NCI-H146 treated with DMSO at 0.1 percent for 48 hours (cell line): Measurements from ENCODE around the gene RAPSN.

Source experiments
- DNase-seq: peaks from one replicate; lab custom pipeline; 2025; ENCODE audit not compliant: unreplicated experiment; lab: John Stamatoyannopoulos, UW

The RAPSN gene

GRCh38 chr11:47448566-47449427 is at the start of gene RAPSN:
Gene RAPSN (minus strand): TSS chr11:47449136. CDS start chr11:47448964, 172 bp downstream.
- DNase-seq, result no peak

- DNase-seq, result no peak
These were observed 49.2 kb upstream of the RAPSN start for GRCh38 chr11:47498149-47498548.

GRCh38 chr11:47496808-47497207 is 47.9 kb upstream of the RAPSN start:
- no peak for DNase-seq

GRCh38 chr11:47495856-47496217 is 46.9 kb upstream of the RAPSN start:
- DNase-seq, result no peak

GRCh38 chr11:47495011-47495855 is 46.3 kb upstream of the RAPSN start:
- no peak for DNase-seq

- DNase-seq, result no peak
These were observed 40.4 kb upstream of the RAPSN start for GRCh38 chr11:47489395-47489755.

GRCh38 chr11:47488674-47489394 is 39.9 kb upstream of the RAPSN start:
- no peak for DNase-seq

GRCh38 chr11:47488111-47488510 is 39.2 kb upstream of the RAPSN start:
- DNase-seq, result no peak

GRCh38 chr11:47487421-47487820 is 38.5 kb upstream of the RAPSN start:
- DNase-seq, result no peak

- DNase-seq, result no peak
These were observed 36.2 kb upstream of the RAPSN start for GRCh38 chr11:47485107-47485506.

- DNase-seq, result no peak
These were observed 34.5 kb upstream of the RAPSN start for GRCh38 chr11:47483457-47483856.

GRCh38 chr11:47480762-47481161 is 31.8 kb upstream of the RAPSN start:
- no peak for DNase-seq

GRCh38 chr11:47478651-47479329 is 29.9 kb upstream of the RAPSN start:
- DNase-seq, result no peak

GRCh38 chr11:47477753-47478152 is 28.8 kb upstream of the RAPSN start:
- DNase-seq, result no peak

GRCh38 chr11:47477323-47477722 is 28.4 kb upstream of the RAPSN start:
- DNase-seq, result no peak

GRCh38 chr11:47470671-47471070 is 21.7 kb upstream of the RAPSN start:
- no peak for DNase-seq

- no peak for DNase-seq
These were observed 20.6 kb upstream of the RAPSN start for GRCh38 chr11:47469361-47470179.

- no peak for DNase-seq
These were observed 19.8 kb upstream of the RAPSN start for GRCh38 chr11:47468598-47469214.

- DNase-seq, result peak; percentile 81
These were observed 18.4 kb upstream of the RAPSN start for GRCh38 chr11:47467357-47467756.
